HEK293 (cell line): ENCODE data around the gene SLC16A7.

Source experiments
- CTCF ChIA-PET: fragments of 350-600 bp; formaldehyde crosslinking; extraction: SDS; loops from one replicate; lab custom pipeline; 2021; ENCODE audit warnings: antibody characterized with exemption; lab: Yijun Ruan, JAX
- POLR2A ChIA-PET: fragments of 300-600 bp; formaldehyde crosslinking; extraction: SDS; loops from one replicate; lab custom pipeline; 2020; ENCODE audit warnings: antibody characterized with exemption, inconsistent platforms; lab: Yijun Ruan, JAX
- H3K27ac ChIP-seq: fragments of 200-500 bp; sonication (Bioruptor generic); 2 replicates; pipeline ENCODE4 v1.5.1; 2014; ENCODE audit warnings: low read depth, low read length, control low read depth, inconsistent platforms; ENCODE audit errors: extremely low read depth
- H3K36me3 ChIP-seq, 2 experiments: fragments of 200-500 bp in 1 of 2; sonication (Bioruptor generic) in 1 of 2; 1 replicate in 1 of 2; 2 replicates in 1 of 2; pipeline ENCODE4 v1.5.1; 2014 to 2017; ENCODE audit warnings: inconsistent platforms in 2 of 2, low read length in 2 of 2; ENCODE audit not compliant: control insufficient read depth in 2 of 2, insufficient read depth in 1 of 2
- H3K4me1 ChIP-seq: fragments of 200-500 bp; sonication (Bioruptor generic); 2 replicates; pipeline ENCODE4 v1.5.1; 2014; ENCODE audit warnings: mild to moderate bottlenecking, low read length, inconsistent platforms; ENCODE audit not compliant: control insufficient read depth, insufficient read depth
- H3K4me3 ChIP-seq: 2 replicates; pipeline ENCODE4 v1.5.1; 2011; ENCODE audit warnings: low read depth, mild to moderate bottlenecking, control low read depth, low read length, moderate library complexity
- H3K9me3 ChIP-seq: fragments of 200-500 bp; sonication (Bioruptor generic); 2 replicates; pipeline ENCODE4 v1.5.1; 2014; ENCODE audit warnings: low read depth, low read length, inconsistent platforms; ENCODE audit not compliant: control insufficient read depth, insufficient read depth
- AEBP2 ChIP-seq: fragments of 450-650 bp; formaldehyde crosslinking; IDR thresholded peaks from 2 replicates; pipeline ENCODE4 v1.5.1; 2016; ENCODE audit warnings: missing biosample characterization, missing genetic modification characterization, borderline replicate concordance
- GFI1B ChIP-seq: fragments of 450-650 bp; formaldehyde crosslinking; IDR thresholded peaks from 2 replicates; pipeline ENCODE4 v1.5.1; 2016; ENCODE audit warnings: missing biosample characterization, missing genetic modification characterization
- HOXC10 ChIP-seq: sonication (generic); formaldehyde crosslinking; IDR thresholded peaks from 2 replicates; pipeline ENCODE4 v1.8.1; 2023; ENCODE audit warnings: mild to moderate bottlenecking, missing genetic modification reagents
- IKZF3 ChIP-seq: fragments of 450-650 bp; IDR thresholded peaks from 2 replicates; pipeline ENCODE4 v1.5.0; 2018; ENCODE audit warnings: missing biosample characterization, mild to moderate bottlenecking, missing genetic modification characterization, moderate library complexity
- KLF7 ChIP-seq: fragments of 450-650 bp; formaldehyde crosslinking; IDR thresholded peaks from 2 replicates; pipeline ENCODE4 v1.5.1; 2016; ENCODE audit warnings: missing biosample characterization, missing genetic modification characterization, borderline replicate concordance
- PATZ1 ChIP-seq: fragments of 450-650 bp; formaldehyde crosslinking; IDR thresholded peaks from 2 replicates; pipeline ENCODE4 v1.5.1; 2016; ENCODE audit warnings: missing biosample characterization, missing genetic modification characterization
- PRDM1 ChIP-seq: fragments of 450-650 bp; formaldehyde crosslinking; IDR thresholded peaks from 2 replicates; pipeline ENCODE4; 2016; ENCODE audit warnings: missing biosample characterization, missing genetic modification characterization
- ZBTB11 ChIP-seq: fragments of 450-650 bp; formaldehyde crosslinking; conservative IDR thresholded peaks from 2 replicates; pipeline ENCODE4 v1.5.1; 2016; ENCODE audit warnings: low read depth, missing biosample characterization, missing genetic modification characterization
- ZFHX2 ChIP-seq: fragments of 450-650 bp; formaldehyde crosslinking; conservative IDR thresholded peaks from 2 replicates; pipeline ENCODE4 v1.5.1; 2016; ENCODE audit warnings: missing biosample characterization, missing genetic modification characterization
- ZNF140 ChIP-seq: fragments of 450-650 bp; formaldehyde crosslinking; IDR thresholded peaks from 2 replicates; pipeline ENCODE4 v1.5.1; 2016; ENCODE audit warnings: missing biosample characterization, missing genetic modification characterization
- ZNF146 ChIP-seq: fragments of 450-650 bp; formaldehyde crosslinking; IDR thresholded peaks from 2 replicates; pipeline ENCODE4 v1.5.1; 2016; ENCODE audit warnings: missing biosample characterization, missing genetic modification characterization
- ZNF174 ChIP-seq: fragments of 450-650 bp; formaldehyde crosslinking; IDR thresholded peaks from 2 replicates; pipeline ENCODE4 v1.5.0; 2017; ENCODE audit warnings: missing biosample characterization, mild to moderate bottlenecking, missing genetic modification characterization
- ZNF248 ChIP-seq: fragments of 450-650 bp; formaldehyde crosslinking; IDR thresholded peaks from 2 replicates; pipeline ENCODE4 v1.5.1; 2017; ENCODE audit warnings: missing biosample characterization, missing genetic modification characterization
- ZNF274 ChIP-seq, 2 experiments: fragments of 200-500 bp in 1 of 2; fragments of 450-650 bp in 1 of 2; sonication (Bioruptor generic) in 1 of 2; formaldehyde crosslinking in 1 of 2; IDR thresholded peaks; 2 replicates each; pipeline versions ENCODE4 v1.5.1 to v1.6.1; 2014 to 2016; ENCODE audit warnings: borderline replicate concordance in 1 of 2, inconsistent platforms in 1 of 2, low read length in 1 of 2, missing biosample characterization in 1 of 2, missing genetic modification characterization in 1 of 2
- ZNF335 ChIP-seq: fragments of 450-650 bp; formaldehyde crosslinking; conservative IDR thresholded peaks from 2 replicates; pipeline ENCODE4 v1.5.1; 2016; ENCODE audit warnings: missing biosample characterization, missing genetic modification characterization
- ZNF544 ChIP-seq: fragments of 450-650 bp; formaldehyde crosslinking; IDR thresholded peaks from 2 replicates; pipeline ENCODE4 v1.5.0; 2017; ENCODE audit warnings: missing biosample characterization, missing genetic modification characterization
- ZNF585B ChIP-seq: fragments of 450-650 bp; formaldehyde crosslinking; IDR thresholded peaks from 2 replicates; pipeline ENCODE4 v1.5.1; 2016; ENCODE audit warnings: missing biosample characterization, missing genetic modification characterization
- ZNF621 ChIP-seq: fragments of 450-650 bp; formaldehyde crosslinking; IDR thresholded peaks from 2 replicates; pipeline ENCODE4 v1.5.1; 2017; ENCODE audit warnings: missing biosample characterization, missing genetic modification characterization
- ZNF626 ChIP-seq: fragments of 450-650 bp; sonication (Bioruptor Pico); formaldehyde crosslinking; IDR thresholded peaks from 2 replicates; pipeline ENCODE4 v1.5.1; 2018; ENCODE audit warnings: missing biosample characterization, missing genetic modification characterization, inconsistent platforms
- ZNF701 ChIP-seq: fragments of 450-650 bp; formaldehyde crosslinking; IDR thresholded peaks from 2 replicates; pipeline ENCODE4 v1.5.1; 2016; ENCODE audit warnings: missing biosample characterization, missing genetic modification characterization
- TF ChIP-seq, protein P1 (sequence below): fragments of 450-650 bp; formaldehyde crosslinking; IDR thresholded peaks from 2 replicates; pipeline ENCODE4 v1.5.1; 2017; ENCODE audit warnings: missing biosample characterization, missing genetic modification characterization
- TF ChIP-seq, protein P2 (sequence below): fragments of 450-650 bp; formaldehyde crosslinking; IDR thresholded peaks from 2 replicates; pipeline ENCODE4 v1.5.1; 2016; ENCODE audit warnings: missing biosample characterization, missing genetic modification characterization

The SLC16A7 gene

GRCh38 chr12:59664495-59664894, 68.7 kb downstream of the SLC16A7 start (continued):
- TF ChIP-seq ZBTB11 (tag by site-specific recombination) (no peak), HOXC10 (CRISPR knock-in tag) (no peak), ZNF335 (tag by site-specific recombination) (no peak), ZNF274 (IDR thresholded peaks at IDR 0.05; ENCODE audit: low read length) (no peak), ZNF274 (tag by site-specific recombination; IDR thresholded peaks at IDR 0.05; ENCODE audit: borderline replicate concordance) (no peak), KLF7 (tag by site-specific recombination) (no peak)

DNA sequence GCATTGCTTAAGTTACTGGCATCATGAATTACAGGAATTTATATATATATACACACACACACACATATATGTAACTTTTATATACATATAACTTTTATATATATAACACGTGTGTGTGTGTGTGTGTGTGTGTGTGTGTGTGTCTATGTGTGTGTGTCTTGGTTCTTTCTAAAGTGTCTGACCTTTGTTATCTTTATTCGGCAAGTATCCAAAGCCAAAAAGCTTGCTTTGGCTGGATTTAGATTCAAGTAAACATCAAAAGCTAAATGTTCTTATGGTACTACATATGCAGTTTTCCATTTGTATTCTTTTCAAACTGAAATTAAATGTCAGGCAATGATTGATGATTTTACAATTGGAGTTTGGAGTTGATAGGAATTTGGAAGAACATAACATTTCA, 69.9 kb downstream of the SLC16A7 start:
- H3K4me1 ChIP-seq = no peaks in the 10 kb centered on the region
- H3K4me3 ChIP-seq = no peak overlapping the region
- ChIA-PET POLR2A (no interaction called here), CTCF (no interaction called here)
- H3K9me3 ChIP-seq = no peaks in the 10 kb centered on the region
- H3K36me3 ChIP-seq = no peaks in the 10 kb centered on the region
- TF ChIP-seq ZNF174 = no peak
- TF ChIP-seq ZNF626 (tag by site-specific recombination) = no peak
- no peak for TF ChIP-seq ZNF140 (tag by site-specific recombination)
- no peak for TF ChIP-seq ZNF621
- no peak for TF ChIP-seq PATZ1 (tag by site-specific recombination)
- no peak for TF ChIP-seq ZNF146 (tag by site-specific recombination)
- TF ChIP-seq, protein P1, sequence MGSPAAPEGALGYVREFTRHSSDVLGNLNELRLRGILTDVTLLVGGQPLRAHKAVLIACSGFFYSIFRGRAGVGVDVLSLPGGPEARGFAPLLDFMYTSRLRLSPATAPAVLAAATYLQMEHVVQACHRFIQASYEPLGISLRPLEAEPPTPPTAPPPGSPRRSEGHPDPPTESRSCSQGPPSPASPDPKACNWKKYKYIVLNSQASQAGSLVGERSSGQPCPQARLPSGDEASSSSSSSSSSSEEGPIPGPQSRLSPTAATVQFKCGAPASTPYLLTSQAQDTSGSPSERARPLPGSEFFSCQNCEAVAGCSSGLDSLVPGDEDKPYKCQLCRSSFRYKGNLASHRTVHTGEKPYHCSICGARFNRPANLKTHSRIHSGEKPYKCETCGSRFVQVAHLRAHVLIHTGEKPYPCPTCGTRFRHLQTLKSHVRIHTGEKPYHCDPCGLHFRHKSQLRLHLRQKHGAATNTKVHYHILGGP (tag by site-specific recombination) = no peak
- TF ChIP-seq ZNF701 (tag by site-specific recombination) = no peak
- no peak for TF ChIP-seq ZNF544 (tag by site-specific recombination)
- TF ChIP-seq ZNF585B (tag by site-specific recombination) = no peak
- TF ChIP-seq, protein P2, sequence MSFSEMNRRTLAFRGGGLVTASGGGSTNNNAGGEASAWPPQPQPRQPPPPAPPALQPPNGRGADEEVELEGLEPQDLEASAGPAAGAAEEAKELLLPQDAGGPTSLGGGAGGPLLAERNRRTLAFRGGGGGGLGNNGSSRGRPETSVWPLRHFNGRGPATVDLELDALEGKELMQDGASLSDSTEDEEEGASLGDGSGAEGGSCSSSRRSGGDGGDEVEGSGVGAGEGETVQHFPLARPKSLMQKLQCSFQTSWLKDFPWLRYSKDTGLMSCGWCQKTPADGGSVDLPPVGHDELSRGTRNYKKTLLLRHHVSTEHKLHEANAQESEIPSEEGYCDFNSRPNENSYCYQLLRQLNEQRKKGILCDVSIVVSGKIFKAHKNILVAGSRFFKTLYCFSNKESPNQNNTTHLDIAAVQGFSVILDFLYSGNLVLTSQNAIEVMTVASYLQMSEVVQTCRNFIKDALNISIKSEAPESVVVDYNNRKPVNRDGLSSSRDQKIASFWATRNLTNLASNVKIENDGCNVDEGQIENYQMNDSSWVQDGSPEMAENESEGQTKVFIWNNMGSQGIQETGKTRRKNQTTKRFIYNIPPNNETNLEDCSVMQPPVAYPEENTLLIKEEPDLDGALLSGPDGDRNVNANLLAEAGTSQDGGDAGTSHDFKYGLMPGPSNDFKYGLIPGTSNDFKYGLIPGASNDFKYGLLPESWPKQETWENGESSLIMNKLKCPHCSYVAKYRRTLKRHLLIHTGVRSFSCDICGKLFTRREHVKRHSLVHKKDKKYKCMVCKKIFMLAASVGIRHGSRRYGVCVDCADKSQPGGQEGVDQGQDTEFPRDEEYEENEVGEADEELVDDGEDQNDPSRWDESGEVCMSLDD (tag by site-specific recombination) = no peak
- TF ChIP-seq ZNF248 (tag by site-specific recombination) = no peak
- no peak for TF ChIP-seq ZFHX2
- no peak for TF ChIP-seq AEBP2 (tag by site-specific recombination)
- TF ChIP-seq GFI1B (tag by site-specific recombination) = no peak
- TF ChIP-seq HOXC10 (CRISPR knock-in tag) = no peak
- no peak for TF ChIP-seq IKZF3 (tag by site-specific recombination)
- no peak for TF ChIP-seq PRDM1 (tag by site-specific recombination)
- H3K27ac ChIP-seq = no peak overlapping the region
